AG10803 (cell line): Measurements from ENCODE around the gene SCYL2.

Experiments
- DNase-seq: peaks from one replicate; pipeline ENCODE4 v3.0.0; 2010; ENCODE audit warnings: low read depth
- H3K4me3 ChIP-seq: 2 replicates; pipeline ENCODE4 v1.5.1; 2011; ENCODE audit warnings: mild to moderate bottlenecking, low read length, control low read depth
- TF ChIP-seq, protein P1 (sequence below): conservative IDR thresholded peaks from 2 replicates; pipeline ENCODE4 v1.5.1; 2011; ENCODE audit warnings: mild to moderate bottlenecking, low read length, control low read depth, inconsistent platforms

Gene SCYL2

GRCh38 chr12:100382338-100382737 lies 115.4 kb downstream of the SCYL2 start:
- no peak for DNase-seq
- TF ChIP-seq, protein P1, sequence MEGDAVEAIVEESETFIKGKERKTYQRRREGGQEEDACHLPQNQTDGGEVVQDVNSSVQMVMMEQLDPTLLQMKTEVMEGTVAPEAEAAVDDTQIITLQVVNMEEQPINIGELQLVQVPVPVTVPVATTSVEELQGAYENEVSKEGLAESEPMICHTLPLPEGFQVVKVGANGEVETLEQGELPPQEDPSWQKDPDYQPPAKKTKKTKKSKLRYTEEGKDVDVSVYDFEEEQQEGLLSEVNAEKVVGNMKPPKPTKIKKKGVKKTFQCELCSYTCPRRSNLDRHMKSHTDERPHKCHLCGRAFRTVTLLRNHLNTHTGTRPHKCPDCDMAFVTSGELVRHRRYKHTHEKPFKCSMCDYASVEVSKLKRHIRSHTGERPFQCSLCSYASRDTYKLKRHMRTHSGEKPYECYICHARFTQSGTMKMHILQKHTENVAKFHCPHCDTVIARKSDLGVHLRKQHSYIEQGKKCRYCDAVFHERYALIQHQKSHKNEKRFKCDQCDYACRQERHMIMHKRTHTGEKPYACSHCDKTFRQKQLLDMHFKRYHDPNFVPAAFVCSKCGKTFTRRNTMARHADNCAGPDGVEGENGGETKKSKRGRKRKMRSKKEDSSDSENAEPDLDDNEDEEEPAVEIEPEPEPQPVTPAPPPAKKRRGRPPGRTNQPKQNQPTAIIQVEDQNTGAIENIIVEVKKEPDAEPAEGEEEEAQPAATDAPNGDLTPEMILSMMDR = no peak

GRCh38 chr12:100383586-100384558 lies 116.9 kb downstream of the SCYL2 start:
- TF ChIP-seq, protein P1 = no peak
- no peak for DNase-seq
- H3K4me3 ChIP-seq = no peak overlapping the region

More at GRCh38 chr12:100382338-100382737, 115.4 kb downstream of the SCYL2 start:
- no peak overlapping the region for H3K4me3 ChIP-seq

GRCh38 chr12:100384559-100384935 lies 117.6 kb downstream of the SCYL2 start:
- no peak for DNase-seq
- H3K4me3 ChIP-seq = no peak overlapping the region
- TF ChIP-seq, protein P1 = no peak

- no peak for DNase-seq
- TF ChIP-seq, protein P1 = no peak
- H3K4me3 ChIP-seq = no peak overlapping the region
Observed at GRCh38 chr12:100388382-100388781, 121.4 kb downstream of the SCYL2 start.
